Muscle of back (tissue), 11 donors: ENCODE data around the gene GOLGB1. TPM values are rescaled to one million over a fixed set of nuclear protein-coding genes. Genes with fewer than 3 reads are reported as not detected.
"Not testable (repeated sequence)": the region's sequence is repeated elsewhere in the genome, so short reads cannot be mapped to it uniquely, and the experiment has no call there.

ENCODE experiments used
- DNase-seq, 3 donors: peaks; one replicate each; pipeline versions ENCODE4 v3.0.0 to v3.0.0-alpha.2; 2013
- polyA plus RNA-seq, 10 donors: library from polyadenylated mRNA; unstranded; fragments of 120-200 nt; gene quantifications; one replicate each; pipeline ENCODE4 v1.2.1, GENCODE V29; 2013; ENCODE audit not compliant: insufficient read length in 10 of 10

Gene GOLGB1
- polyA plus RNA-seq, 10 donors: 37.1 to 52.3 (median 42.8) TPM

- DNase-seq: no peak
Observed at GRCh38 chr3:121690777-121691405, 58.6 kb downstream of the GOLGB1 start.

GRCh38 chr3:121688747-121689146 lies 60.8 kb downstream of the GOLGB1 start:
- DNase-seq: not testable (repeated sequence)

- no peak for DNase-seq
Observed at GRCh38 chr3:121681792-121682191, 67.7 kb downstream of the GOLGB1 start.

- DNase-seq: no peak
Observed at GRCh38 chr3:121677141-121677540, 72.4 kb downstream of the GOLGB1 start.

GRCh38 chr3:121670676-121671075 lies 78.9 kb downstream of the GOLGB1 start:
- DNase-seq: no peak

- DNase-seq: no peak
Observed at GRCh38 chr3:121667333-121667732, 82.2 kb downstream of the GOLGB1 start.

GRCh38 chr3:121665488-121665887 lies 84.1 kb downstream of the GOLGB1 start:
- DNase-seq: no peak

GRCh38 chr3:121663171-121663847 lies 86.2 kb downstream of the GOLGB1 start:
- DNase-seq: no peak

GRCh38 chr3:121662742-121663141 lies 86.8 kb downstream of the GOLGB1 start:
- DNase-seq: no peak

GRCh38 chr3:121661376-121661775 lies 88.2 kb downstream of the GOLGB1 start:
- no peak for DNase-seq

- peak in 2 of 3 donors; percentile 16 to 42 for DNase-seq
Observed at GRCh38 chr3:121660356-121661171, 89.0 kb downstream of the GOLGB1 start, which contains the start of gene HCLS1. Gene HCLS1, minus strand, starts transcription at chr3:121660903. Its CDS starts 2,556 bp downstream, at chr3:121658347.

GRCh38 chr3:121659586-121659985 lies 90.0 kb downstream of the GOLGB1 start:
- DNase-seq: no peak

- no peak for DNase-seq
Observed at GRCh38 chr3:121658716-121659435, 90.7 kb downstream of the GOLGB1 start.

- no peak for DNase-seq
Observed at GRCh38 chr3:121654493-121655385, 94.8 kb downstream of the GOLGB1 start.

- DNase-seq: no peak
Observed at GRCh38 chr3:121651684-121652083, 97.9 kb downstream of the GOLGB1 start.

- DNase-seq: no peak
Observed at GRCh38 chr3:121649645-121650044, 99.9 kb downstream of the GOLGB1 start.

- DNase-seq: peak in 2 of 3 donors; percentile 31 to 45
Observed at GRCh38 chr3:121648219-121648958, 101.2 kb downstream of the GOLGB1 start.

GRCh38 chr3:121645054-121645453 lies 104.5 kb downstream of the GOLGB1 start:
- no peak for DNase-seq

- DNase-seq: no peak
Observed at GRCh38 chr3:121642601-121643314, 106.8 kb downstream of the GOLGB1 start.
